Activated B cell treated with CpG ODN at 0.5 μM for 24 hours (primary cell): Measurements from ENCODE around the gene MGAT3. TPM values are rescaled to one million over a fixed set of nuclear protein-coding genes. Genes with fewer than 3 reads are reported as not detected.

Experiments
- ATAC-seq: fragments of 200-7000 bp; cut with Tn5 transposase; one replicate; pipeline ENCODE4 v1.10.0; 2021; ENCODE audit warnings: low read depth, mild to moderate bottlenecking, moderate library complexity
- CTCF ChIA-PET: fragments of 350-600 bp; sonication (Branson Sonifier 250); formaldehyde crosslinking; loops from one replicate; lab custom pipeline; 2021; ENCODE audit warnings: antibody characterized with exemption; lab: Charles Lee
- POLR2A ChIA-PET: fragments of 350-600 bp; sonication (Branson Sonifier 250); formaldehyde crosslinking; loops from one replicate; lab custom pipeline; 2021; ENCODE audit warnings: antibody characterized with exemption; lab: Charles Lee
- DNase-seq: peaks from one replicate; pipeline ENCODE4 v3.0.0; 2022
- H3K27ac Mint-ChIP-seq: one replicate; pipeline ENCODE4 v1.8.0; 2020; ENCODE audit warnings: mixed read lengths
- H3K27me3 Mint-ChIP-seq: one replicate; pipeline ENCODE4 v1.8.0; 2021; ENCODE audit warnings: mixed read lengths
- H3K36me3 Mint-ChIP-seq: one replicate; pipeline ENCODE4 v1.8.0; 2021; ENCODE audit warnings: low read depth, mixed read lengths
- H3K4me1 Mint-ChIP-seq: one replicate; pipeline ENCODE4 v1.8.0; 2021; ENCODE audit warnings: mixed read lengths
- H3K4me3 Mint-ChIP-seq: one replicate; pipeline ENCODE4 v1.8.0; 2020; ENCODE audit warnings: mild to moderate bottlenecking, mixed read lengths
- H3K9me3 Mint-ChIP-seq: one replicate; pipeline ENCODE4 v1.8.0; 2020; ENCODE audit warnings: mixed read lengths
- intact Hi-C: fragments of 100-400 bp; cut with micrococcal nuclease; formaldehyde crosslinking; loops from one replicate; pipeline ENCODE4 v1.15.1; 2024
- total RNA-seq: library from RNA; stranded (reverse); gene quantifications from 2 replicates; pipeline ENCODE4 v1.2.3, GENCODE V29; 2022
- TF ChIP-seq, protein P1 (sequence below): fragments of 200-600 bp; IDR thresholded peaks from one replicate; pipeline ENCODE4 v1.8.0; 2022; ENCODE audit warnings: antibody characterized with exemption, mild to moderate bottlenecking

MGAT3 gene
- total RNA-seq, 1 donor from 2014 or later: 43.4 TPM

- ChIA-PET CTCF (interaction anchor here (2.1 kb wide), 1 partner anchor 40 kb away, joined by 6 read pairs; no protein-coding TSS in a partner anchor), POLR2A (interaction anchor here (0.5 to 3.4 kb wide), 8 partner anchors 9 to 586 kb away, joined by 3 to 28 read pairs (median 4); partner anchors contain the start of gene MIEF1)
- DNase-seq (no peak), ATAC-seq (no peak)
- peaks cover 10% of the 10 kb centered on the region for H3K36me3 Mint-ChIP-seq
- H3K4me1 Mint-ChIP-seq: peaks cover 75% of the 10 kb centered on the region
- intact Hi-C loops: no loop called here
- H3K27me3 Mint-ChIP-seq: peaks cover 3% of the 10 kb centered on the region
- no peaks in the 10 kb centered on the region for H3K9me3 Mint-ChIP-seq
- H3K27ac Mint-ChIP-seq: peak overlapping the region; percentile 66
- TF ChIP-seq, protein P1, sequence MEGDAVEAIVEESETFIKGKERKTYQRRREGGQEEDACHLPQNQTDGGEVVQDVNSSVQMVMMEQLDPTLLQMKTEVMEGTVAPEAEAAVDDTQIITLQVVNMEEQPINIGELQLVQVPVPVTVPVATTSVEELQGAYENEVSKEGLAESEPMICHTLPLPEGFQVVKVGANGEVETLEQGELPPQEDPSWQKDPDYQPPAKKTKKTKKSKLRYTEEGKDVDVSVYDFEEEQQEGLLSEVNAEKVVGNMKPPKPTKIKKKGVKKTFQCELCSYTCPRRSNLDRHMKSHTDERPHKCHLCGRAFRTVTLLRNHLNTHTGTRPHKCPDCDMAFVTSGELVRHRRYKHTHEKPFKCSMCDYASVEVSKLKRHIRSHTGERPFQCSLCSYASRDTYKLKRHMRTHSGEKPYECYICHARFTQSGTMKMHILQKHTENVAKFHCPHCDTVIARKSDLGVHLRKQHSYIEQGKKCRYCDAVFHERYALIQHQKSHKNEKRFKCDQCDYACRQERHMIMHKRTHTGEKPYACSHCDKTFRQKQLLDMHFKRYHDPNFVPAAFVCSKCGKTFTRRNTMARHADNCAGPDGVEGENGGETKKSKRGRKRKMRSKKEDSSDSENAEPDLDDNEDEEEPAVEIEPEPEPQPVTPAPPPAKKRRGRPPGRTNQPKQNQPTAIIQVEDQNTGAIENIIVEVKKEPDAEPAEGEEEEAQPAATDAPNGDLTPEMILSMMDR: no peak
- H3K4me3 Mint-ChIP-seq: peak overlapping the region; percentile 47
Observed at GRCh38 chr22:39453765-39454378, 2.9 kb upstream of the MGAT3 start.

GRCh38 chr22:39454385-39454871, 2.4 kb upstream of the MGAT3 start:
- ATAC-seq (no peak), DNase-seq (no peak)
- Mint-ChIP-seq H3K4me3 (no peak overlapping the region), H3K27me3 (peaks cover 3% of the 10 kb centered on the region), H3K27ac (peak overlapping the region; percentile 60), H3K4me1 (peaks cover 73% of the 10 kb centered on the region), H3K36me3 (peaks cover 10% of the 10 kb centered on the region), H3K9me3 (no peaks in the 10 kb centered on the region)
- ChIA-PET POLR2A (interaction anchor here (0.6 to 3.4 kb wide), 5 partner anchors 9 to 201 kb away, joined by 3 to 28 read pairs (median 4); no protein-coding TSS in a partner anchor), CTCF (no interaction called here)
- intact Hi-C loops: no loop called here
- TF ChIP-seq, protein P1: no peak

GRCh38 chr22:39457198-39457555, 365 bp downstream of the MGAT3 start:
- peaks cover 13% of the 10 kb centered on the region for H3K36me3 Mint-ChIP-seq
- H3K27ac Mint-ChIP-seq: no peak overlapping the region
- peaks cover 3% of the 10 kb centered on the region for H3K27me3 Mint-ChIP-seq
- peaks cover 69% of the 10 kb centered on the region for H3K4me1 Mint-ChIP-seq
- ChIA-PET CTCF (no interaction called here), POLR2A (interaction anchor here (1.3 to 3.5 kb wide), 4 partner anchors 9 to 105 kb away, joined by 4 to 44 read pairs (median 11); no protein-coding TSS in a partner anchor)
- H3K9me3 Mint-ChIP-seq: no peaks in the 10 kb centered on the region
- no peak for DNase-seq
- H3K4me3 Mint-ChIP-seq: no peak overlapping the region
- TF ChIP-seq, protein P1: no peak
- peak; percentile 32 for ATAC-seq
- intact Hi-C loops: no loop called here

DNA sequence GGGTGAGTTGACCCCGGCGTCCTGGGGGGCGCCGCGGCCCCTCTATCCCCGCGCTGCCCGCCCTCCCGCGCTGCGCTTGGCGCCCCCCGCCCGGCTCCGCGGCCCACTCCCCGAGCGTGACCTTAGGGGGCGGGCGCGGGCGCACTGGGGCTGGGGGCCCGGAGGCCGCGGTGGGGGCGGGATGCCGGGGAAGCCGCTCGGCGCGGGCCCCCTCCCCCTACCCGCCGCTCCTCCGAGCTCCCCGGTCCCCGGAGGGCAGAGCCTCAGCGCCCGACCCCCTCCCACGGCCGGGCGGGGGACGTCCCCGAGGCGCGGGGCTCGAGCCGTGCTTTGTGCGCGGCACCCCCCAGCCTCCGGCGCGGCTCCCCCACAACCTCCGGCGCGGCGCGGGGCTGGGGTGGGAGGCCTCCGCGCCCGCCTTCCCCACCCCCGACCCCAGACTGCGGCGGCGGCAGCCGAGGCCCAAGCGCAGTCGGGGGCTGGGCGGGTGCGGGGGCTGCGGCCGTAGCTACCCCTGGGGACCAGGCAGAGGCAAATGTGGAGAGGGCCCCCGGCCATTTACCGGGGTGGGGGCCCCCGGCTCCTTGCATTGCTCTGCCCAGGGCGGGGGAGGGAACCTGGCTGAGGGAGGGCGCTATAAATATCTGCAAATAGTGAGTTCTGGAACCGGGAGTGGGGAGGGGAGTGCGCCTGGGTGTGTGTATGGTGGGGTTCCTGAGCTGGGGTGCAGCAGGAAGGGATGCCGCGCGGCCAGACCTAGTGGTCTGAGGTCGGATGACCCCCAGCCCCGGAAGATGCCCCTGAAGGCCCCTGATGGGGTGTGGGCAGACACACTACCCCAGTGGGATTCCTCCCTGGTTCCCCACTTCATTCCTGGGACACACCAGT, 988 bp downstream of the MGAT3 start:
- H3K9me3 Mint-ChIP-seq: no peaks in the 10 kb centered on the region
- DNase-seq: peak; percentile 35
- H3K27me3 Mint-ChIP-seq: peaks cover 3% of the 10 kb centered on the region
- H3K4me1 Mint-ChIP-seq: peaks cover 69% of the 10 kb centered on the region
- H3K36me3 Mint-ChIP-seq: peaks cover 13% of the 10 kb centered on the region
- TF ChIP-seq, protein P1: no peak
- H3K4me3 Mint-ChIP-seq: peak overlapping the region; percentile 87
- ATAC-seq: peak; percentile 33
- CTCF ChIA-PET: interaction anchor here (1.0 kb wide), 1 partner anchor 20 kb away, joined by 4 read pairs; no protein-coding TSS in a partner anchor
- intact Hi-C loops: loop anchor here (1.0 kb wide), 1 partner anchor 9 kb away; no protein-coding TSS in a partner anchor
- POLR2A ChIA-PET: interaction anchor here (0.6 to 3.5 kb wide), 9 partner anchors 10 to 1577 kb away, joined by 3 to 44 read pairs (median 4); partner anchors contain the start of genes RPL3 and TAB1
- H3K27ac Mint-ChIP-seq: peak overlapping the region; percentile 75
